GM12891 (cell line): ENCODE results near the gene LDLRAD3.

Source experiments
- DNase-seq: peaks from one replicate; pipeline ENCODE4 v3.0.0; 2011; ENCODE audit warnings: low spot score; ENCODE audit not compliant: insufficient read length
- FAIRE-seq: peaks from 2 replicates; lab custom pipeline; 2011; peaks lifted over from hg19 to GRCh38; lab: Jason Lieb, UNC
- PAX5 ChIP-seq: IDR thresholded peaks from 2 replicates; pipeline ENCODE4 v1.6.1; 2011; ENCODE audit warnings: low read length, moderate library complexity, mild to moderate bottlenecking; ENCODE audit not compliant: insufficient read depth, severe bottlenecking
- POLR2A ChIP-seq: IDR thresholded peaks from 2 replicates; pipeline ENCODE4 v1.6.1; 2011; ENCODE audit warnings: low read depth, low read length, control low read depth
- POLR2AphosphoS5 ChIP-seq: IDR thresholded peaks from 2 replicates; pipeline ENCODE4 v1.6.1; 2011; ENCODE audit warnings: low read depth, low read length, control low read depth
- POU2F2 ChIP-seq: IDR thresholded peaks from 2 replicates; pipeline ENCODE4 v1.6.1; 2011; ENCODE audit warnings: low read depth, mild to moderate bottlenecking, control low read depth, low read length, moderate library complexity
- SPI1 ChIP-seq: IDR thresholded peaks from 2 replicates; pipeline ENCODE4 v1.6.1; 2011; ENCODE audit warnings: low read depth, low read length, control low read depth
- TAF1 ChIP-seq: IDR thresholded peaks from 2 replicates; pipeline ENCODE4 v1.6.1; 2011; ENCODE audit warnings: low read depth, low read length, control low read depth

LDLRAD3 gene

DNA sequence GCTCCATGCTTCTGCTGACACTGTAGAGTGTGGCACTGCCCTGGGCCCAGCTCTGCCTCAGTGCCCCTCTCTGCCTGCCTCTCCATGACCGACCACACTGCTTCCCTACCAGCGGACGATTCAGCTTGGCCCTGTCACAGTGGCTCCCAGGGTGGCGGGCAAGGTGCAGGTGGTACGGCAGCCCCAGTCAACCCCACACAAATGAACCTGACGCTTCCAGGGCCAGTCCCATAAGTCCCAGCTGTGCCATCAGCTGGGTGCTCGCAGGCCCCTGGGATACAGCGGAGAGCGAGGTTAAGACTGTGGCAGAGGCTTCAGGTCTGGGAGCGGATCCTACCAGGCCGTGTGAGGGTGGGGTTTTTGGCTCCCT, 134.8 kb downstream of the LDLRAD3 start:
- no peak for FAIRE-seq
- no peak for TF ChIP-seq POLR2AphosphoS5
- TF ChIP-seq TAF1 = no peak
- no peak for TF ChIP-seq SPI1
- no peak for TF ChIP-seq PAX5
- no peak for TF ChIP-seq POU2F2
- TF ChIP-seq POLR2A = no peak

DNA sequence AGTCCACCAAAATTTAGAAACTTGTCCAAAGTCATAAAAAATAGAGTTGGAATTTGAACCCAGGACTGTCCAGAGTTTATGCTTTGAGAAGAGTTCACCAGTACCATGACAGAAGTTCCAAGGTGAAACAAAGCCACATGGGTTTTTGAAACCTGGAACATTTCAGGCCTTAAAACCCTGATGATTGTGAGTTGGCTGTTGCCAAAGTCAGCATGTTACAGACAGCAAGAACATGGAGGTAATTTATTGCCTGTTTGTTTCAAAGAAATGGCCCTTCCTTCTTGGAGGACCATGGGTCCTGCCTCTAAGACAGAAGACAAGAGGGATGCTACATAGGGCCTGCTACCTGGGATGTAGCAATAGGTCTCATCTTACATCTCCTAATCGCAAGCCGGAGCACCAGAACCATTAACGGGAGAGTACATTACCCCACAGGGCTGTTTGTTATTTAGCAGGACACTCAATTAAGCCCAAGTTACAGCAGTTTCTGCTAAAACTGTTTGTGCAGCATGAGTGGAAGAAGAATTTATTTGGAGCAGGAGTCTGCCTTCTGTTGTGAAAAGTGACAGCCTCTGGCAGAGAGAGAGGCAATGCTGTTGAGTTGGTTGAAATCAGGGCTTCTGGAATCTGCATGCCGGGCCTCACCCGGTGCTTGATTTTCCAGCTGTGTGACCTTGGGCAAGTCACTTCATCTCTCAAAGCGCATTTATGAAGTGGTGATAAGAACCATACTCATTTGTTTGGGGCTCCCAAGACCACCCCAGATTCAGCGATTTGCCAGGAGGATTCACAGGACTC, 136.2 kb downstream of the LDLRAD3 start:
- no peak for DNase-seq
- TF ChIP-seq POLR2AphosphoS5 (no peak), TAF1 (no peak), PAX5 (no peak), POLR2A (no peak), POU2F2 (no peak), SPI1 (no peak)
- no peak for FAIRE-seq

More for the DNA sequence above, 134.8 kb downstream of the LDLRAD3 start:
- DNase-seq = no peak

DNA sequence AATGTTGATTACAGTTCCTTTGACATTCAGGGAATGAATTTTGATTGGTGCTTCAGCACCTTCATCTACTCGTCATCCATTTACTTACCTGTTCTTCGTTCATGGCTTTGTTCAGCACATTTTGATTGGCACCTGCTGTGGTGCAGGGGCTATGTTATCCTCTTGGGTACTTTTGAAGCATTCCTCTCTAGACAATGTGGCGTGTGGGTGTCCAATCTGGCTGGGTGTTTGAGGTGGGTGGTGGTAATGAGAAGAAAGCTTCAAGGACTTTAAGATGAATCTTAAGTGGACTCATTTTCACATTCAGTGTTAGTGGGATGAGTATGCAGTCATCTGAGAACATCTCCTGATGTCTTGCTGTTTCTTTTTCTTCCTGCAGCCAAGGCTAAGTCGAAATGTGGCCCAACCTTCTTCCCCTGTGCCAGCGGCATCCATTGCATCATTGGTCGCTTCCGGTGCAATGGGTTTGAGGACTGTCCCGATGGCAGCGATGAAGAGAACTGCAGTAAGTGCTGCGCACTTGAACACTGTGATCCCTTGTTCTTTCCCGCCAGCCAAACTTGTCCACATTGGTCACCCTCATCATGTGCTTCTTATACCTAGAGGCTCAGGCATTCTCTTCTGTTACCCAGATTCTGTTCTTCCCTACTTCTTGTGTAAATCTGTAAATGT, 137.5 kb downstream of the LDLRAD3 start:
- FAIRE-seq (no peak), DNase-seq (no peak)
- TF ChIP-seq POLR2AphosphoS5 = no peak
- no peak for TF ChIP-seq PAX5
- TF ChIP-seq SPI1 = no peak
- no peak for TF ChIP-seq TAF1
- no peak for TF ChIP-seq POU2F2
- TF ChIP-seq POLR2A = no peak

DNA sequence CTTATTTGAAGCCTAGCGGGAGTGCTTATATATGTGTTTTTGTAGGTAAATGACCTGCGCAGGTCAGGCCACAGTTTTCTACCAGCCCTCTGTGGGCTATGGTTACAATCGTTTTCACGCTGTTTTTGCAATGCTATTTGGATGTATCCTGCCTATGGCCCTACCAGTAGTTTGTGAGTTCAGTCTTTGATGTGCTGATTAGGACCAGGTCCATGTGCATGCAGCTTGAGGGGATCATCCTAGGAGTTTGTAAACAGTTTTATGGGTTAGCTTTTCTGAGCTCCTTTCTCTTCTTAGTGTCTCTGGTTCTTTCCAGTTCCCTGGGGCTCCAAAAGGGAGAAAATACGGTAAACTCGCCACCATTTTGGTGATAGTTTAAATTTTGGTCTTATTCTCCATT, 142.5 kb downstream of the LDLRAD3 start:
- FAIRE-seq (no peak), DNase-seq (no peak)
- TF ChIP-seq TAF1 = no peak
- no peak for TF ChIP-seq PAX5
- TF ChIP-seq POLR2A = no peak
- TF ChIP-seq SPI1 = no peak
- TF ChIP-seq POLR2AphosphoS5 = no peak
- TF ChIP-seq POU2F2 = no peak

DNA sequence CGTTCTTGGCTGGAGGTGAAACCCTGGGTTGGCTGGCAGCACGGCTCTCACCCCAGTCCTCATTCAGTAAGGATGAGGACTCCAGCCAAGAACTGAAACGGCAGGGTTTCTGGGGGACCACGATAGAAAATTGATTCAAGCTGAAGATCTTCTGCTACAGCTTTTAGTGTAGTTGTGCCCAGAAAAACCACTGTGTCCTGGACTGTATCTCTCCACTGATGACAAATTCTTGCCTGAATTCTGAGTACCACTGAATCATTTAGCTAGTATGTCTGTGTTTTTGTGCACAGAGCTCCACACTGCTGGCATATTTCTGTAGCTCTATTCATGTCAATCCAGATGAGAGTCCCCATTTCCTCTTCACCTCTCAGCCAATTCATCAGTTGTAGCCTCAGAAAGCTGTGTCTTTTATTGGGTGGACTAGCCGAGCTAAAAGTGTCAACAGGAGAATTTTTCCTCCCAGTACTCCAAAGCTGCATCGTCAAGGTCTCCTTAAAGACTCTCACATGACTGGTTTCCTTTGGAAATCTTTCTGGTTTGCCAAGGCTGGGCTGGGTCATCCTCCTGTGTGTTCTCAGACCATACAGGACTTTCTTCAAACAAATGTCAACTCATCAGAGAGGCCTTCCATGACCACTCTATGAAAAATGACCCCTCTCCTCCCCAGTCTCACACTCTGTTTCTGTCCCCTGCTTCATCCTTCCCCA, 144.6 kb downstream of the LDLRAD3 start:
- FAIRE-seq (no peak), DNase-seq (no peak)
- no peak for TF ChIP-seq SPI1
- no peak for TF ChIP-seq POLR2A
- TF ChIP-seq PAX5 = no peak
- TF ChIP-seq POLR2AphosphoS5 = no peak
- TF ChIP-seq TAF1 = no peak
- TF ChIP-seq POU2F2 = no peak

DNA sequence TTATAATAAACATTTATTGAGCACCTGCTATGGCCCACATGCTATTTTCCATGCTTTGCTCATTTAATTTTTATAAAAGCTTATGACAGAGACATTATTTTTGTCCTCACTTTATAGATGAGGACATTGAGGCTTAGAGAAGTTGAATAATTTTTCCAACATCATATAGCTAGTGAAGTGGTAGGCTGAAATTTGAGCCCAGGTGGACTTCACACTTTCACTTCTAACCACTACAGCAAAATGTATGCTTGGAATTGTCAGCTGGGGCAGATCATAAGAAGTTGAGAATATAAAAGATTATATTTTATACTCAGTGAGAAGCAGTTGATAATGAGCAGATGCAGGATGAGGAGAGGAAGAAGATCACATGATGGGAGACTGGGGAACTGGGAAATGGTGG, 146.1 kb downstream of the LDLRAD3 start:
- TF ChIP-seq SPI1 (no peak), POLR2A (no peak), PAX5 (no peak), POU2F2 (no peak), TAF1 (no peak), POLR2AphosphoS5 (no peak)
- no peak for FAIRE-seq
- DNase-seq = no peak

DNA sequence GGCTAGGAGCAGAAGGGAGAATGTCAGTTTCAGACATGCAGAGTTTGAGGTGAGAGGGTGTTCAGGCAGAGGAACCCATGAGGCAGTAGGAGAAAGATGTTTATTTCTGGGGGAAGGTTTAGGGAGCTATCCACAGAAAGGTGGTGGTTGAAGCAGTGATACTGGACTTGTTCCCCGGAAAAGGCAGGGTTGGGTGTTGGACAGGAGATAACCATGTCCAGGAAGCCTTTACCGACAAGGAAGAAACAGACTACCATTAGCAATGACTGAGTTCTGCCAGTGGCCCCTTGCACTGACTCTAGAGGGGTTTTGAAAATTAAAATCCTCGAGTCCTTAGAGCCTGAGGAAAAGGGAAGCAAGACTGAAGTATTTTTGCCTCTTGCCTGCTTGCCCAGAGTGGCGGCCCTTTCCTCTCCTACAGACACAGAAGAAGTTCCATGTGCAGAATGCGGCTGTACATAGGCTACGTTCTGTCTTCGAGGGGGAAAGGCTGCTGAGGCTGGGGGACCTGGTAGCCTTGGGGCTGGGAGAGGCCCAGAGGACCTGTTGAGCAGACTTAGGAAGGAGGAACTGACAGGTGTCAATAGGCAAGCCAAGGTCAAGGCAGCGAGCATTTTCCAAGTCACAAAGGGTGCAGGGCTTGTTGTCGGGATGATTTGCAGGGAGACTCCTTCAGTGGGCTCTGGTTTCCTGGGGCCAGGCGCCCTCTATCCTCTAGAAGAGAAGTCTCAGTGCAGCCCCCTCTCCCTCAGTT, 146.7 kb downstream of the LDLRAD3 start:
- FAIRE-seq = no peak
- TF ChIP-seq POLR2AphosphoS5 (no peak), POLR2A (no peak), TAF1 (no peak), SPI1 (no peak), PAX5 (no peak), POU2F2 (no peak)
- DNase-seq = no peak

DNA sequence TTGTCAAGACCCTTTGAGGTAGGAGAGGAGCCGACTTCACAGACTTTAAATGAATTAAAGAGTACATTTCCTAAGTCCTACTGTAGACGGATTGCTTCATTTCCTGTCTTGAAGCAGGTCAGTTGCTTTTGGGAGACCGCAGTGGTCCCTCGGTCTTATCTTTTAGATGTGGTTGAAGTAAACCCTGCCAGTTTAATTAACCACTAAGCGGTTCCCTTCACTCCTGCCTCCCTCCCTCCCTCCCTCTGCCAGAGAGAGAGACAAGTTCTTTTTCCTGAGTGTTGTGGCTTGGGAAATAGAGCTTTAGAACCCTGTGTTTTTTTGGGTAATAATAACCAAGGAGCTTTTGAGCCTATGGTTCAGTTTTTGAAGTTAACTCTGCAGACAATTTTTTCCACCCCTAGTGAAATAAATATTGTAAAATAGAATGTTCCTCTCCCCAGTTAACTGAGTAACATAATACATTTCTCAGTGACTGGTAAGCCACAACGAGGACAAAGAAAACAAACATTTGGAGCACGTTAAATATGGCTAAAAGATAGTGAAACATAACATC, 147.5 kb downstream of the LDLRAD3 start:
- TF ChIP-seq SPI1 (no peak), POLR2AphosphoS5 (no peak), POU2F2 (no peak), PAX5 (no peak), TAF1 (no peak), POLR2A (no peak)
- no peak for DNase-seq
- FAIRE-seq = no peak
